SK-N-DZ (cell line): Measurements from ENCODE around the gene CBX2. TPM values are rescaled to one million over a fixed set of nuclear protein-coding genes. Genes with fewer than 3 reads are reported as not detected.

Experiments
- DNase-seq: peaks from one replicate; pipeline ENCODE4 v3.0.0-alpha.2; 2015; ENCODE audit warnings: low spot score
- polyA plus RNA-seq, 2 experiments: library from polyadenylated mRNA; depleted of rRNA; stranded (reverse); fragments of >200 nt; gene quantifications; 2 replicates each; pipeline ENCODE4 v1.2.3, GENCODE V29; 2014

Gene CBX2
- 108 and 109 TPM in 2 replicates for polyA plus RNA-seq (2014; cell fraction: cytosol; rRNA removed)
- 144 and 174 TPM in 2 replicates for polyA plus RNA-seq (2014; cell fraction: nucleus; rRNA removed)

DNA sequence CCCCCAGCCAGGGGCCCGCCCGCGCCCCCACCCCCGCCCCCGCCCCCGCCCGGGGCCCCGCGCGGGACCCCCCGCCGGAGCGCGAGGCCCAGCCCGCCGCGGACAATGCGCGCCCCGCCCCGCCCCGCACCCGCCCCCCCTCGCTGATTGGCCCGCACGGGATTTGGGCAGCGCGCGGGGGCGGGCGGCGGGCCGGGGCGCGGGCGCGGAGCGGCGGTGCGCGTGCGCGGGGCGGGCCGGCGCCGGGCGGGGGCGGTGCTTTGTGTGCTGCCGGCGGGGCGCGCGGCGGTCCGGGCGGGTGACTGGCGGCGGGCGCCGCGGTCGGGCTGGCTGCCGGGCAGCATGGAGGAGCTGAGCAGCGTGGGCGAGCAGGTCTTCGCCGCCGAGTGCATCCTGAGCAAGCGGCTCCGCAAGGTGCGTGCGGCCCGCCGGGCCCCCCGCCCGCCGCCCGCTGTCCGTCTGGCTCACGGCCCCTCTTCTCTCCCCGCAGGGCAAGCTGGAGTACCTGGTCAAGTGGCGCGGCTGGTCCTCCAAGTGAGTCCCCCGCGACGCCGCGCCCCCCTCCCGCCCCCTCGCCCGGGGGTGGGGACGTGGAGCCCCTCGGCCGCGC is at the start of gene CBX2:
Gene CBX2 (plus strand): TSS at position 255 of the 610 bp plus-strand sequence. CDS start 88 bp downstream, at position 343.
- peak; percentile 62 for DNase-seq

DNA sequence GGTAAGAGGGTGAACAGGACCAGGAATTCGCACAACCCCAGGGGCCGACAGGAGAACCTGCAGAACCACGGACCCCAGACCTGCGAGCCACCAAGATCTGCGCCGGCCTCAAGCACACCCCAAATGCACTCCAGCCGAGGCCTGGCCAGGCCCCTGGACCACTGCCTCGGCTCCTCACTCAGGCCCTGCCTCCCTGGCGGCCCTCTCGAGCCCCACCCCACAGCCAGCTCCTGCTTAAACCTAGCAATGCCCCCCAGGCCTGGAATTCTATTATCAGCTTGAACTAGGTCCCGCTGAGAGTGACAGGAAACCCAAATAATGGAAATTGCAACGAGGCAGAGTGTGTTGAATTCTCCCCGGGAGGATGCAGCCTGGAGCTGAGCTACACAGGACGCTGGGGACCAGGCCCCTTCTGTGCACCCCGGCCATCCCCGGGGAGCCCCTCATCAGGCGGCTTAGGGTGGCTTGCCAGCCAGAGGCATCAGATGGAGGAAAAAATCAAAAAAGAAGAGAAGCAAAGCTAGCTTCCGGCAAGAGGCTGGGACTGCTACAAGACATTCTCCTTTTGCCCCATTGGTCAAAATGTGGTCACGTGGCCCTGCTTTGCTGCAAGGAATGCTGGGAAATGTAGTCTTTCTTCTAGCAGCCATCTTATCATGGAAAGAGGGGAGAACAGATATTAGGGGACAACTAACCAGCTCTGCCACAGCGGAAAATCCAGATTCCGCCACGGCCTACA is 49.6 kb upstream of the CBX2 start:
- DNase-seq = peak; percentile 96

DNA sequence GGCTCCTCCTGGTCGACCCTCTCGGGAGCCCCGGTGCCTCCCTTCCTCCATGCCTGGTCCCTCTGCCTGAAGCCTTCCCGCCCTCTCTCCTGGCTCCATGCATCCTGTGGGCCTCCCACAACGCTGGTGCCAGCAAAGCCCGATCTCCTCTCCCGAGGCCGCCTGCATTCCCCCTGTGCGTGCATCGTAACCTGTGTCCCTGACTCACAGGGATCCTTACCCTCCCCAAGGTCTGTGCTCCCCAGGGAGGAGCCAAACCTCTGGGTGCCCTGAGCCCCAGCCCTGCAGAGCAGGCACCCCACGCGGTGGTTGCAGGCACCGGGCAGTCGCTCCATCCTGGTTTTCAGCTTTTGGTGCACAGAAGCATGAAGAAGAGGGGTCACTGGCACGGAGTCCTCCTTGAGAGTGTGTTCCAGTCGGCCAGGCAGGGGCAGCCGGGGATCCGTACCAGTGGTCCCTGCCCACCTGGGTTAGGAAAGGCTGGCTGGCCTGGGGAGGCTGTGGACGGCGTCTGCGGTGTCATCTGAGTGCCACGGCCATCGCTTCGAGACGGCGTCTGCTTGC is 49.0 kb upstream of the CBX2 start:
- no peak for DNase-seq

DNA sequence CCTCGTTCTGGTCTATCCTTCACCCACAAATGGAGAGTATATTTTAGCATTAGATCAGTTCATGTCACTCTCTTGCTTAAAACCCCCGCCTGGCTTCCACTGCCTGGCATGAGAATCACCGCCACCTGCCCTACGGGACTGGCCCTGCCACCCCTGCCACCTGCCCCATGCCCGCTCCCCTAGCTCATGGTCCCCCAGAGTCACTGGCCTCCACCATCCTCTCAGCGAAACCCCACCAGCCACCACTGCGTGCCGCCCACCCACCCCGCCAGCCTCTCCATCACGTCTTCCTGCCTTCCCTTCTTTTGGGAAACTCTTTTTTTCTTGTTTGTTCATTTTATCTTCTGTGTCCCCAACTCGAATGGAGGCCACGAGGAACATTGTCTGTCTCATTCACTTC is 48.2 kb upstream of the CBX2 start:
- DNase-seq = no peak

DNA sequence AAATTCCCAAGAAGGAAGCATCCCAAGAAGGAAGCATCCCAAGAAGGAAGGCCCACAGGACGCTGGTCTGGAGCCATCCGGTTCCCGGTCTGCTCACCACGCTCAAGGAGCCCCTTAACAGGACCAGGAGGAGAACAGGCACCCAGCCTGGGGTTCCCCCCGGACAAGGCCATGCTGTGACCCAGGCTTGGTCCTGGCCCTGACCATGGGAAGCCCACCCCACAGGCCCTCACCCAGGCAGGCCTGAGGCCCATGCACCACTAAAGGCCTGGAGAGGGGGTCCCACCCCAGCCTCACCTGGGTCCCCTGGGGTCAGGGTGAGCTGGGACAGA is 47.5 kb upstream of the CBX2 start:
- no peak for DNase-seq

DNA sequence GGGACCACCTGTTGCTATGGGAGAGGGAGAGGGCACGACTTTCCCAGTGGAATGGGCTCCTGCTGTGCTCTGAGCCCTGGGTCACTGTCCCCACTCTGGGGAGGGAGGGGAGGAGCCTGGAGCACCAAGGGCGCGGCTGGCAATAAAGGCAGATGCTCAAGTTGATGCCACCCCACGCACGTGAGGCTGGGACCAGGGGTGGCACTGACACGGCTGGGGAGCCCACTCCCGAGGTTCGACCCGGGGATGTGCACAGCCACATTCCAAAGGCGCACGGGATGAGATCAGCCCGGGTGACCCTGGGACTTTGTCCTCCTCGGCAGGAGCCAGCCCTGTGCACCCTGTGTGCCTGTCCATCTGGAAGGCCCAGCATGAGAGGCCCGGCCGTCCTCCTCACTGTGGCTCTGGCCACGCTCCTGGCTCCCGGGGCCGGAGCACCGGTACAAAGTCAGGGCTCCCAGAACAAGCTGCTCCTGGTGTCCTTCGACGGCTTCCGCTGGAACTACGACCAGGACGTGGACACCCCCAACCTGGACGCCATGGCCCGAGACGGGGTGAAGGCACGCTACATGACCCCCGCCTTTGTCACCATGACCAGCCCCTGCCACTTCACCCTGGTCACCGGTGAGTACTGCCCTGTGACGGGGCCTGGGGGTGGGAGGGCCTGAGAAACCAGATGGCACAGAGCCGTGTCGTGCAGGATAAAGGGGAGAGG is 47.0 kb upstream of the CBX2 start, which contains the start of gene ENPP7:
Gene ENPP7 (plus strand): TSS at position 175 of the 715 bp plus-strand sequence. CDS start 197 bp downstream, at position 372.
- DNase-seq = no peak

DNA sequence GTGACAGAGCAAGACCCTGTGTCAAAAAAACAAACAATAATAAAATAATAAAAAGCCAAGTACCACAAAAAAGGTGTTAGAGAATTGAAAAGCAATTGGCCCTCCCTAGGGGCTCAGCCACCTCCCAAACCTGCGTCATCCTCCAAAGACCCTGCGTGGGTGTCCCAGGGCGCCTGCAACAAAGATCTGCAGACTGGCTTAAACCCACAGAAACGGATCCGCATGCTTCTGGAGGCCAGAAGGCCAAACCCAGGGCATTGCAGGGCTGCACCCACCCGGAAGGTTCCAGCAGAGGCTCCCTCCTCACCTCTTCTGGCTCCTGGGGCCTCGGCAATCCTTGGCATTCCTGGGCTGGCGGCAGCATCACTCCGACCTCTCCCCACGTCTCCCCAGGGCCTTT is 45.7 kb upstream of the CBX2 start:
- DNase-seq = no peak

DNA sequence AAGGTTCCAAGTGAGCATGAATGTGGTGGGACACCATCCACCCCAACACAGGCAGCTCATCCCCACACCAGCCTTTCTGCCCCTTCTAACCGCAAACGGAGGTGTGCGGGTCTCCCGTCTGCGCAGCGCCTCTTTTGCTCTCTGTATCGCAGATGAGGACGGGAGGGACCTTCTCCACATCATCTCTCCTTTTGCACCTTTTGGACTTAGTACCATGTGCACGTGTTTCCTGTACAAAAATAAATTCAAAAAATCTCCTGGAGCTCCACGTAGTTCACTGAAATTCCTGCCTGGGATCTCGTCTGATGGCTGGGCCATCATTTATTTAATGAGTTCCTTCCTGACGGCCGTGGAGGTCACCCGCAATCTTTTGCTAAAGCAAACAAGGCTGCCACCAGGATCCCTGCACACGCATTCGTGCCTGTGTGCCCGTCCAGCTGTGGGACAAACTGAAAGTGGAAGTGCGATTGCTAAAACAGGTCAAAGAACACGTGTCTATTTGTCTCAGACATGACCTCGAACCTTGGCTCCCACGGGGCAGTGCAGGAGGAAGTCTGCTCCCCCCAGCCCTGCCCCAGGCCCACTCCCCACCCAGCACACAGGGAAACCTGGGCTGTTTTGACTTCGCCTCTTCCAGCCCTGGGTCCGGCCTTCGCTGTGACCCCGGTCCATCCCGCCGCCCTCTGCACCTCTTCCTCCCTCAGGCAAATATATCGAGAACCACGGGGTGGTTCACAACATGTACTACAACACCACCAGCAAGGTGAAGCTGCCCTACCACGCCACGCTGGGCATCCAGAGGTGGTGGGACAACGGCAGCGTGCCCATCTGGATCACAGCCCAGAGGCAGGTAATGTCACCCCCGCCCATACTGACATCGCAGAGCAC is 44.9 kb upstream of the CBX2 start:
- no peak for DNase-seq

DNA sequence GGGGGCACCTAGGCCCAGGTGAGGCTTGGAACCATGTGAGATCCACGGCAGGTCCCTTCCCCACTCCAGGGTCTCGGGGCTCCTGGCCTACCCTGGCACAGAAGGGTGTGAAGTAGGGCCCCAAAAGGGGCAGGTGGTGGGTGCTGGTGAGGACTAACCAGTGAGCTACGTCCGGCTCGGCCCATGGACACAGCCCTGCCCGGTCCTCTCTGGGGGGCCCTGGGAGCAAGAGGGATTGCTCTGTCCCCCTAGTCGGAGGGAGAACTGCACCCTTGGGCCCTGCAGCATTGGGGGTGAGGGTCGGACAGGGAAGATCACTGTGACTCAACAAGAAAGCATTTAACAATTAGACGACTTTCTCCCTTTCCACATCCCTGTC is 44.3 kb upstream of the CBX2 start:
- no peak for DNase-seq

DNA sequence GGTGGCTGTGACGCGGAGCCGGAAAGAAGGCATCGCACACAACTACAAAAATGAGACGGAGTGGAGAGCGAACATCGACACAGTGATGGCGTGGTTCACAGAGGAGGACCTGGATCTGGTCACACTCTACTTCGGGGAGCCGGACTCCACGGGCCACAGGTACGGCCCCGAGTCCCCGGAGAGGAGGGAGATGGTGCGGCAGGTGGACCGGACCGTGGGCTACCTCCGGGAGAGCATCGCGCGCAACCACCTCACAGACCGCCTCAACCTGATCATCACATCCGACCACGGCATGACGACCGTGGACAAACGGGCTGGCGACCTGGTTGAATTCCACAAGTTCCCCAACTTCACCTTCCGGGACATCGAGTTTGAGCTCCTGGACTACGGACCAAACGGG is 42.9 kb upstream of the CBX2 start:
- DNase-seq = no peak

DNA sequence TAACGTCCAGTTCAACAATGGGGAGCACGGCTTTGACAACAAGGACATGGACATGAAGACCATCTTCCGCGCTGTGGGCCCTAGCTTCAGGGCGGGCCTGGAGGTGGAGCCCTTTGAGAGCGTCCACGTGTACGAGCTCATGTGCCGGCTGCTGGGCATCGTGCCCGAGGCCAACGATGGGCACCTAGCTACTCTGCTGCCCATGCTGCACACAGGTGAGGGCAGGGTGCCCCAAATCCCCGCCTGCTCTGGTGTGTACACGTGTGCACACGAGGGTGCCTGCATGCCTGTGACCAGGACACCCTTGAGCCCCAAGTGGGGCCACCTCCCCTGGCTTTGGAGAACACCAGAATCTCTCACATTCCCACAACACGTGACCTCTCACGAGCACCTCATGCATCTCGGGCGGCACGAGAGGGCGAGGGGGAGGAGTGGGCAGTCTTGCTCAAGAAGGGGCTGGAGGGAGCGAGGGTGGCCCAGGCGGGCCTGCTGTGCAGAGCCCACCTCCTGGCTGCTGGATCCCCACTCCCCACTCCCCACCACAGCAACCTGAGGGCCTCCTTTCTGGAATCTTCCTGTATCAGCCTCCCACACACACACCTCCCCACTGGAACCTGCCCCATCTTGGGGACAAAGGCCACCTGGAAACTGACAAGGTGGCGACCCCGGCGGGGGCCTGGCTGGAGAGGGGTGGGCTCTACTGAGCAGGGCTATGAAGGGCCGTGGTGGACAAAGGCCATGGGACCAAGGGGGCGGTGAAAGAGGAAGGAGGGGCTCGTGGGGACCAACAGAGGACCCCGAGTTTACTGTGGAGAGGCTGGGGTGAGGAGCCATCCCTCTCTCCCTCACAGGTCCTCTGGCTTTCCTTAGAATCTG is 40.7 kb upstream of the CBX2 start:
- DNase-seq = no peak

DNA sequence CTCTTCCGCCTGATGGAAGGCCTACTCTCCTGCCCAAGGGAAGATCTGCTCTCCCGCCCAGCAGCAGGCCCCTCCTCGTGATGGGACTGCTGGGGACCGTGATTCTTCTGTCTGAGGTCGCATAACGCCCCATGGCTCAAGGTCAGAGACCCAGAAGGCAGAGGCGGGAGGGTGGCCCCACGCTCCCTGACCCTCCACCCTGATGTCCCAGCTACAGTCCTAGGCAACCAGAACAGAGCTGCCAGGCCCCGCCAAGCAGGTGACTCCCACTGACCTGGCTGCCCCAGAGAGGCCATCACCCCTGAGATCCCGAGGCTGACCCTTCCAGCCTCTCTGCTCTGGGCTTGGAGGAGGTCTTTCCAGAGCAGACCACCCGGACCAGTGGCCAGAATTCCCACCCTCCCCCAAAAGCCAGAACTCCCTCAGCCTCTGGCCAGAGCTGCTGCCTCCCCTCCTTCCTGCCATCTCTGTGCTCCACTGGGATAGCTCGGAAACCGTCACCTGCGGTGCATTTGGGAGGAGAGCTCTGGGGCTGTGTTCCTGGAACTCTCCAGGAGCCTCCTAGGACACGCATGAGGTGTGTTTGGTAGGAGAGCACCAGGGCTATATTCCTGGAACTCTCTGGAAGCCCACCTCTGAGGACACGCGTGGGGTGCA is 39.9 kb upstream of the CBX2 start:
- DNase-seq = no peak

DNA sequence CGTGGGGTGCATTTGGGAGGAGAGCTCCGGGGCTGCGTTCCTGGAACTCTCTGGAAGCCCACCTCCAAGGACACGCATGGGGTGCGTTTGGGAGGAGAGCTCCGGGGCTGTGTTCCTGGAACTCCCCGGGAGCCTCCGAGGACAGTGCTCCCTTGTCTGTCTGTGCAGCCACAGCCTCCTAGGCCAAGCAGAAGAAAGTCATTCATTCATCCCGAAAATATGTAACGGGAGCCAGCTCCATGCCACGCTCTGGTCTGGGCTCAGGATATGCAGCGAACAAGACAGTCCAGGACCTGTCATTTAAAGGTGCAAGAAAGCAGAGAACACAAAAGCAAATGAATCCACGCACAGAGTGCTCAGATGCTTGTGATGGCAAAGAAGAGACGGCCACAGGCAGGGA is 39.3 kb upstream of the CBX2 start:
- DNase-seq = no peak

DNA sequence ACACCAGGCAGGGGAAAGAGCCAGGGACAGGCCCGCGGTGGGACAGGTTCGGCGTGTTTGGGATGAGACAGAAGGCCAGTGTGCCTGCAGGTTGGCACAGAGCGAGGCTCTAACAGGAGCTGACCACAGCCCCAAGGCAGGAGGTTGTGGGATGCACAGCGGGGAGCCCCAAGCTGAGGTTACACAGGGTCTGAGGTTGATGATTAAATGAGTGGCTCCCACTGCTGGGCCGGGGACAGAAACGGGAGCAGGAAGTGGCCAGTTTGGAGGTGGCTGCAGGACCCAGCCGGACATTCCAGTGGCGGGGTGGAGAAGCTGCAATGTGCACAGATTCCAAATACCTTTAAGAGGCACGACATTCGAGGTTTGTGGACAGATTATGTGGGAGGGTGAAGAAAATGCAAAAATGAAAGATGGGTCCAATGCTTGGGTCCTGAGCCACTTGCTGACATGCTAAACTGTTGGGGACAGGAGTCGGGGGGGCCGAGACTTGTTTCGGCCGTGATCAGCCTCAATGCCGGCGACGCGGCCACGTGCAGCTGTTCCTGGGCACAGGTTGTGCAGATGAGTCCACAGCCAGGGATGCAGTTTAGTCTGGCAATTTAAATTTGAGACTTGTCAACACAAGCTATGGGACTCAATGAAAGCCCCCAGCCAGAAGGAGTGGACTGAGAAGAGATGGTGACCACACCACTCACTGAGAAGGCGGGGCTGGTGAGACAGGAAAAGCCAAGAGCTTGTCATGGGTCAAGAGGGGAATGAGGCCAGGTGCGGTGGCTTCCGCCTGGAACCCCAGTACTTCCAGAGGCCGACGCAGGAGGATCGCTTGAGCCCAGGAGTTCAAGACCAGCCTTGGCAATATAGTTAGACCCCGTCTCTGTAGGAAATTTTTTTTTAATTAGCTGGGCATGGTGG is 38.5 kb upstream of the CBX2 start:
- no peak for DNase-seq

DNA sequence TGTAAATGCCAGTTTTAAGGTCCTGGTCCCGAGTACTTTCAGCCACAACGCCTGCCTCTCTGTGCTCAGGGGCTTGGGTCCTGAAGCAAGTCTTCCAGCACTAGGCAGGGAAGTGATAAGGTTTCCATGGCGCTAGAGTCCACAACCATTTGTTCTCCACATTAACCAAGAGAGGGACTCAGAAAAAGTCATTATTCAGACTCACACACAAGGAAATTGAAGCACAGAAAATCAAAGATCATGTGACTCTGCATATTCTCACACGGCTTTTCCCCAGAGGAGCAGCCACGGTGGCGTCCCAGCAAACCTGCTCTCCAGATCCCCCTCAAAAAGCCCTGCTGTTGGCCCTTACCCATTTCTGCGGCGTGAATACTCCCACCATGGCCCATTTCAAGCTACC is 37.5 kb upstream of the CBX2 start:
- no peak for DNase-seq

DNA sequence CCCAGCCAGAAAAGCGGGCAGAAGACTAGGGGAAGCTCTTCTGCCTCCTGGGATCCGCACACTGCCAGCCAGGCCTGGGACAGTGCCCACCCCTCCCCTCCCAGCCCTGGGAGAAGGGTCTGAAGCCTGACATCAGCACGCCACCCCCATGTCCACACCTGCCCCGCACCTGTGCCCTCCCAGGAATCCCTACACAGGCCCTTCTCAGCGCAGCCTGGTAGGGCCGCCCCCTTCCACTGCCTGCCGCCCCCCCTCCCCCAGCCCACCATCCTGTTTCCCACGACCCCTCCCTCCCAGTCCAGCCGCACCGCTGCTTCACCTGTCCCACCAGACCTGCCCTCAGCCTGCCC is 36.6 kb upstream of the CBX2 start:
- no peak for DNase-seq

DNA sequence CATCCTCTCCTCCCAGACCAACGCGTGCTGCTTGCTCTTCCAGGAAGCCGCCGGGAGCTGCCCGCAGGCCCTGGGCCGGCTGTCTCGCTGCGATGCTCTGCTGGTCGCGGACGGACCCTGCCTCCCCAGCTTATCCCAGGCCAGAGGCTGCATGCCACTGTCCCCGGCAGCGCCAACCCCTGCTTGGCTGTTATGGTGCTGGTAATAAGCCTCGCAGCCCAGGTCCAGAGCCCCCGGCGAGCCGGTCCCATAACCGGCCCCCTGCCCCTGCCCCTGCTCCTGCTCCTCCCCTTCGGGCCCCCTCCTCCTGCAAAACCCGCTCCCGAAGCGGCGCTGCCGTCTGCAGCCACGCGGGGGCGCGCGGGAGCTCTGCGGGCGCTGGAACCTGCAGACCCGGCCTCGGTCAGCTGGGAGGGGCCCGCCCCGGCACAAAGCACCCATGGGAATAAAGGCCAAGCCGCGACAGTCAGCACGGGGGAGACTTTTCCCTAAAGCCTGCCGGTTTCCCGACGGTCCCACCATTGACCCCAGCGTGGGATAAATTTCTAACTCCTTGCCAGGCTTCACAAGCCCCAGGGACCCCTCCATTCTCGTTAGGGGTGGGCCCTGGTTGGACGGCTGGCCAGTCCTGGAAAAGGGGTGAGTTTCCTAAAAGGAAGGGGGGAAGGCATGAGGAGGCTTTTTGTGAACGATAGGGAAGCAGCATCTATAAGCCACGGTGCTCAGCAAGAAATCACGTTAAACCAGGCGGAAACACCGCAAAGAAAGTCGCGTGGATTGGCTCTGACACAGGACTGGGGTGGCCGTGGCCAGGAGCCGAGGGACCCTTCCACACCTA is 36.0 kb upstream of the CBX2 start:
- DNase-seq = peak; percentile 83

DNA sequence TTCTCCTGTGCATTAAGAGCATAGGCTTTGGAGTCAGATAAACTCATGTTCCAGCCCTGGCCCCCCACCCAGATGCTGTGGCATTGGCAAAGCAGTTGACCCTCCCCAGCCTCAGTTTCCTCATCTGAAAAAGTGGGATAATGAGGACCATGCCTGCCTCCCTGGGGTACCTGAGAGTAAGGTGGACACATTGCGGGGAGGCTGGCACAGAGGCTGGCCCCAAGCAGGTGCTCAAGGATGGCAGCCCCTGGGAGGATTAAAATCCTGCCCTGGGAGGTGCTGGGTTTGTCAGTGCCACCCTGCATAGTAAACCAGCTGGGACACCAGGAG is 35.4 kb upstream of the CBX2 start:
- DNase-seq = no peak
